CD4-positive, alpha-beta T cell treated with Interleukin-6 for 4 hours (primary cell): ENCODE measurements around the gene TPSB2.
A peak's percentile ranks its signal among the peaks of the same experiment; 100 is the strongest.

Experiments
- DNase-seq: peaks from one replicate; pipeline ENCODE4 v3.0.0-alpha.2; 2020; ENCODE audit warnings: mixed read lengths

TPSB2 gene

DNA sequence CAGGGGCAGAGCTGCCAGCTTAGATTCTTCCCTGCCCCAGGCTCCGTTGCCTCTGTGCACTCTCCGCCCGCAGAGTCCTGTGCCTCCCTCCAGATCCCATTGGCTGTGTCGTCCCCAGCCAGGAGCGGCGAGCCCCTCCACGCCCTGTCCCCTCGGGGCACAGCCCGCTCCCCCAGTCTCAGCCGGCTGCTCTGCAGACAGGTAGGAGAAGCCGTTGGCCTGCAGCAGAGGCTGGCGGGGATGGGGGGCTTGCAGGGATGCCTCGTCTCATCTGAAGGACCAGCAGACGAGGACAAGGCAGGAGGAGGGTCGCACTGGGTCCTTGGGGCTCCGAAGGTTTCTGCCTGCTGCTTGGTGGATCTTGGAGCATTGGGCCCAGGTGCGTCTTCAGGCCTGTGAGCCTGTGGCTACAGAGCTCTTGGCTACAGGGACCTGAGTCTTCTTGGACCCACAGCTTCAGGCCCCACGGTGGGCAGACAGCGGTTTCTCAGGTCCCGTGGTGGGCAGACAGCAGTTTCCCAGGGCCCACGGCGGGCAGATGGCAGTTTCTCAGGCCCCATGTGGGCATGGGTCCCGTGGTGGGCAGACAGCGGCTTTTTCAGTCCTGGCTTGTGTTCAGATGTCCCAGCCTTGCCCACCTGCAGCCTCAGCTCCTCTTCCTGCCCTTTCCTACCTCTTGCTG, 10.9 kb downstream of the TPSB2 start:
- no peak for DNase-seq

DNA sequence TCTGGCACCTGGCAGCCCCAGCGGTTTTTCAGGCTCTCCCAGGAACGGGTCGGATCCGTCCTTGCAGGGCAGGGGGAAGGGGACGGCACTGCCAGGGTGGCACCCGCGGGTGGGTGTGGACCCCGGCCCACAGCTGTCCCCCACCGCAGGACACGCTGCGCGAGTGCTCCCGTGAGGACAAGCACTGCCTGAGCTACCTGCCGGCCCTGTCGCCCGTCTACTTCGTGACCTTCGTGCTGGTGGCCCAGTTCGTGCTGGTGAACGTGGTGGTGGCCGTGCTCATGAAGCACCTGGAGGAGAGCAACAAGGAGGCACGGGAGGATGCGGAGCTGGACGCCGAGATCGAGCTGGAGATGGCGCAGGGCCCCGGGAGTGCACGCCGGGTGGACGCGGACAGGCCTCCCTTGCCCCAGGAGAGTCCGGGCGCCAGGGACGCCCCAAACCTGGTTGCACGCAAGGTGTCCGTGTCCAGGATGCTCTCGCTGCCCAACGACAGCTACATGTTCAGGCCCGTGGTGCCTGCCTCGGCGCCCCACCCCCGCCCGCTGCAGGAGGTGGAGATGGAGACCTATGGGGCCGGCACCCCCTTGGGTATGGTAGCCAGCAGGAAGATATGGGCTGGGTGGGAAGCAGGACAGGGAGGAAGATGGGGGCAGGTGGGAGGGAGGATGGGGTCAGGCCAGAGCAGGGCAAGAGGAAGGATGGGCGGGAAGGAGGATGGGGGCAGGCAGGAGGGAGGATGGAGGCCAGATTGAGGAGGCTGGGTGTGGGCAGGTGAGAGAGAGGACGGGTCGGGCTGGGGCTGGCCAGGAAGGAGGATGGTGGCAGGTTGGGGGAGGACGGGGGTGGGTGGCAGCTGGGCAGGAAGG, 11.7 kb downstream of the TPSB2 start:
- no peak for DNase-seq

DNA sequence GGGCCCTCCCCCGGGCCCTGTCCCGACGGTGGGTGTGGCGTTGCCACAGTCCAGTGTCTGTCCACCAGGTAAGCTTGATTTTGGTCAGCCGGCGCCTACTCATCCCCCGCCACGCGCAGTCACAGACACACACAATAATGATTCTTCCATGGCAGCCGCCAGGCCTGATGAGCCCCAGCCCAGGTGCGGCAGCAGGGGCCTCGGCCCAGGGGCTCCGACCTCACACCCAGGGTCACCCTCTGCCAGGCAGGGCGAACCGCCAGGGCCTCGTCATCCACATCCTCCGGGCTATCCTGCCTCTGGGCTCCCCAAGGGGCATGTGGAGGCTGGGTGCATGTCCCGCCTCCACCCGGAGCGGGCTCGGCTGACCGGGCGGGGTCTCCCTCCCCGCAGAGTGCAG, 12.5 kb downstream of the TPSB2 start:
- DNase-seq: no peak

DNA sequence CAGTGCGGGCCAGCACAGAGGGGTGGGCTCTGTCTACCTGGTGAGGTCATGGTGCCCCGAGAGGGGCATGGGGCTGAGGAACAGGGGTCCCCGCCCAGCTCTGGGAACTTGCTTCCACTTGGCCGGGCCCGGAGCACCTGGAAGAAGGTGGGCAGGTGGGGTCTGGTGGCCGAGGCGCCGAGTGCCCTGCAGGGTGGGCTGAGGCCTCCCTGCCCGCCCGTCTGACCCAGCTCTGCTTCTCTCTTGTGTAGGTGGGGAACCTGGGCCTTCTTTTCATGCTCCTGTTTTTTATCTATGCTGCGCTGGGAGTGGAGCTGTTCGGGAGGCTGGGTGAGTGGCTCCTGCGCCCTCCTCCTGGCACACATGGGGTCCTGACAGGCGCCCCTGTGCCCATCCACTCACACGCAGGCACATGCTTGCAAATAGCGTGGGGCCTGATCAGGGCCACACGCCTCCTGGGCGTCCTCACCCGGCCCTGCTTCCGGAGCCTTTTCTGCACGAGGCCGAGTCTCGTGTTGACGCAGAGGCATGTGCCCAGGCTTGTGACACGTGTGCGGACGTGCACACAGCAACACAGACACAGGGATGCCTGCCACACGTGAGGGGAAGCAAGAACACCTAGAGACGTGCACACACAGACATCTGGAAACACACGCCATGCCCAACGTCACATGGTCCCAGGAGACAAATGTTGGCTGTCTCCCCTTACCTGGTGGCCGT, 13.1 kb downstream of the TPSB2 start:
- no peak for DNase-seq

DNA sequence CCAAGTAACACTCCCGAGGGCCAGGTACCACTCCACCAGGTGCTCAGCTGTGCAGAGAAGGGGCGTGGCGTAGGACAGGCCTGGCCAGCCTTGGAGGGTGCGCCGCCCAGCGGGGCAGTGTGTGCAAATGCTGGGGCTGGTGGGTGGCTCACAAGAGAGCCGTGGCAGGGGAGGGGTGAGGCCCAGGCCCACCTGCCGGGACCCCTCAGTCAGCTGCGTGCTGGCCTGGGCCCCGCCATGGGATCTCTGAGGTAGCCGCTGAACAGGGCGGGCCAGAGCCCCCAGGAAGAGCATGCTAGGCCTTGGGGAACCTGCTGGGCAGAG, 13.7 kb downstream of the TPSB2 start:
- DNase-seq: no peak

DNA sequence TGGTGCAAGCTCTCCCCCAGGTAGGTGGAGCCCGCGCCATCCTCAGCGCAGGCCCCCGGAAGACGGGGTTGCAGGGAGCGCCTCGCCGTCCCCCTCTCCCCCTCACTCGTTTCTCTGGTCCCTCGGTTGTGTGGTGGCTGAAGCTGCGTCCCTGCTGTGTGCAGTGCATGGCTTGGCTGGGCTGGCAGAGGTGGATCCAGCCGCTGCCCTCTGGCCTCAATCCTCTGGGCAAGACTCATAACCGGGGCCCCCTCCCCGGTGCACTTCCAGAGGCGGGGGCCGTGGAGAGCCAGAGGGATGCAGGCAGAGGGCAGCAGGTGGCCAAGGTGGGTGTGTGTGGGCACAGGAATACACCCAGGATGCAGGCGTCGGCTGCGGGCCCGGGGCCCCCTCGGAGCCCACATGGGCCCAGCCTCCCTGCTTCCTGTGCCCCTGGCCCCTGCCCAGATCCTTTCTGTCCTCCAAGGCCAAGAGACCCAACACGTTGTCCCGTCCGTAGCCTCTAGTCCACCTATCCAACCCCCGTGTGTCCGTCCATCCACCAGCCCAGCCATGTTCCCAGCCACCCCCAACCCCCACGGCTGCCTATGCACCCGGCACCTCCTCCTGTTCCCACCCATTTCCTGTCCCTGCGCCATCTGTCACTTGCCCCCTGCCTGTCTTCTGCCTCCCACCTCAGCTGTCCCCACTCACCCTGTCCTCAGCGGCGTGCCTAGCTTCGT, 14.2 kb downstream of the TPSB2 start:
- no peak for DNase-seq

DNA sequence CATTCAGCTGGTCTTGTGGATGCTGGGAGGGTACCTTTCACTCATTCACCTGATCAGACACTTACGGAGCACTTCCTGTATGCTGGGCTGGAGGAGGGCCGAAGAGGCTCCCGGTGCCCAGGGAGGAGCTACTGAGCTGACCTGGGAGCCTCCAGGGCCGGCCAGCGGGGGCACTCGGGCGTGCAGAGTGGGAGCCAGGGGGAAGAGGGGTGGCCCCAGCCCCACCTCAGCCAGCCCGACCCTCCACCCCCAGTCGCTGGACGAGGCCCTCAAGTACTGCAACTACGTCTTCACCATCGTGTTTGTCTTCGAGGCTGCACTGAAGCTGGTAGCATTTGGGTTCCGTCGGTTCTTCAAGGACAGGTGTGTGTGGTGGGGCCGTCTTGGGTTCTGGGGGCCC, 15.3 kb downstream of the TPSB2 start:
- no peak for DNase-seq

DNA sequence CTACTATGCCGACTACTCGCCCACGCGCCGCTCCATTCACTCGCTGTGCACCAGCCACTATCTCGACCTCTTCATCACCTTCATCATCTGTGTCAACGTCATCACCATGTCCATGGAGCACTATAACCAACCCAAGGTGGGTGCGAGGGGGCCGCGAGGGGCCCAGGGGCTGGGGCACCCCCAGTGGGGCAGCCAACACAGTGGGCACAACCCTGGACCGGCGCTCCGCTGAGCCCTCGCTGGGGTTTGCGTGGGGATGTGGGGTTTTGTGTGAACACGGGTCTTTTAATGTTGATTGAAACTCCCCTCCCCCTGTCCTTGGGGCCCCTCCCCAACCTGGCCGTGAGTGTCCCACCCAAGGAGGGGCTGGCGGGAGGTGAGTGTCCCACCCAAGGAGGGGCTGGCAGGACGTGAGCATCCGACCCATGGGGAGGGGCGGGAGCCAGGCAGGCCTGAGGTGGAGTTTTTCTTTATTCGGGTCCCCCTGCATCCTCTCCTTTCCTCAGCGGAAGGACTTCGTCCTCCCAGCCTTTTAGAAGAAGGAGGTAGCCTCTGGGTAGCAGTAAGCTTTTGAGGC, 16.1 kb downstream of the TPSB2 start:
- DNase-seq: no peak

DNA sequence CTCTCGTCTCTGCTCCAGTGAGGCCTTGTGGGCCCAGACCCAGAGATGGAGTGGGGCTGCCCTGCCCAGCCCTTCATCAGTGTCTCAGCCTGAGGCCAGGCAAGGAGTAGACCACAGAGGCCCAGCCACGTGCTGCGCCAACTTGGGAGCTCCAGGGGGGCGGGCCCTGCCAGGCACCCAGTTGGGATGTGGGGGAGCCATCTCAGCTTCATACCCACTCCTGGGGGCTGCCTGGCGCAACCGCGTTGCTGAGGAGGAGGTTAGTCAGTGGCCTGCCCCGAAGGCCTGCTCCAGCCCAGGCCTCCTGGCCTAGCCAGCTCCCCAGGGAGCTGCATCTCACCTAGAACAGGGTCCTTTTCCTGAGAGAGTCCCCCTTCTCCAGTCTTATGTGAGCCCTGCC, 16.8 kb downstream of the TPSB2 start:
- DNase-seq: no peak

DNA sequence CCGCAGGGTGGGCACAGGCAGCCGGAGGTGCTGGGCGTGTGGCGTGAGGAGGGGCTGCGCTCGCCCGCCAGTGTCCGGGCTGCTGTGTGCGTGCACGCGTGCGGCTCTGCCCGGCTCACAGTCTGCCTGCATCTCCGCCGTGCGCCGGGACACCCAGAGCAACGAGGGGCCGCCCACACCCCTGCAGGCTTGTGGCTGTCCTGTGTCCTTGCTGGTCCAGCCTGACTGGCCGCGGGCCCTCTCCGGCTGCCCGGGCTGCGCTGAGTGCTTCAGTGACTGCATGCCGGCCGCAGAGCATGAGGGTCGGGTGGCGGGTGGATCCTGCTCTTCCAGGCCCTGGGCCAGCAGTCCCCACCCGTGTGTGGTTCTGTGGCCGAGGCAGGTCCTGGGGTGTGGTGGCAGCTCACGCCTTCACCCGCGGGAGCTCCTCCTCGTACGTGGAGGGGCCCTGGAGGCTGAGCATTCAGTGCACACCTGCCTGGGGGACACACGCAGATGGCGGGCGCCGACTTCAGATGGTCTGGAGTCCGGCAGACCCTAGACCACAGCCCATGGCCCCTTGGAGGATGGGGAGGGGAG, 17.3 kb downstream of the TPSB2 start:
- DNase-seq: no peak

DNA sequence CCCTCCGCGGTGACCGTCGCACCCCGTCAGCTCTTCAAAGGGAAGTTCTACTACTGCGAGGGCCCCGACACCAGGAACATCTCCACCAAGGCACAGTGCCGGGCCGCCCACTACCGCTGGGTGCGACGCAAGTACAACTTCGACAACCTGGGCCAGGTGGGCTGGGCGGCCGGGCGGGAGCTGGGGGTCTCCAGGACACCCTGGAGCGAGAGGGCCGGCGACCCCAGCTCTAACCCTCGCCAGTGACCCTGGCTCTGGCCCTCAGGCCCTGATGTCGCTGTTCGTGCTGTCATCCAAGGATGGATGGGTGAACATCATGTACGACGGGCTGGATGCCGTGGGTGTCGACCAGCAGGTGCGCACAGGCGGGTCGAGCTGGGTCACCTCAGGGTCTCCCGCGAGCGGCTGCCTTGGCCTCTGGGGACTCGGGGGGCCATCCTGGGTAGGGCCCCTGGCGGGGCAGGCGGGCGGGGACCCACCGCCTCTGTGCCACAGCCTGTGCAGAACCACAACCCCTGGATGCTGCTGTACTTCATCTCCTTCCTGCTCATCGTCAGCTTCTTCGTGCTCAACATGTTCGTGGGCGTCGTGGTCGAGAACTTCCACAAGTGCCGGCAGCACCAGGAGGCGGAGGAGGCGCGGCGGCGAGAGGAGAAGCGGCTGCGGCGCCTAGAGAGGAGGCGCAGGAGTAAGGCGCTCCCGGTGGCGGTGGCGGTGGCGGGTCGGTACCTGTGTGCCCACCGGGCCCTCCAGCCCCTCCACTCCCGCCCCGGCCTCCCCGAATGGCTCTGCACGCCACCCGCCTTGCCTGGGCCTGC, 18.3 kb downstream of the TPSB2 start:
- DNase-seq: no peak

DNA sequence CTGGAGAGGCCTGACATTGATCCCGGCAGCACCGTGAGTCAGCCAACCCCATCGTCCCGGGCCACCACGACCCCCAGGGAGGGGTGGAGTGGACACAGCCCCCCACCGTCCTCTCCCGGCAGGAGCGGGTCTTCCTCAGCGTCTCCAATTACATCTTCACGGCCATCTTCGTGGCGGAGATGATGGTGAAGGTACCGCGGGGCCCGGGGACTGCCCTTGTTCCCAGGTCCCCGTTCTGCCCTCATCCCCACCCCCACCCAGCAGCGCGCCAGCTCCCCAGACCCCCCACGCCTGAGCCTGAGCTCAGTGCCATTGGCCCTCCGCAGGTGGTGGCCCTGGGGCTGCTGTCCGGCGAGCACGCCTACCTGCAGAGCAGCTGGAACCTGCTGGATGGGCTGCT, 19.5 kb downstream of the TPSB2 start:
- DNase-seq: no peak

DNA sequence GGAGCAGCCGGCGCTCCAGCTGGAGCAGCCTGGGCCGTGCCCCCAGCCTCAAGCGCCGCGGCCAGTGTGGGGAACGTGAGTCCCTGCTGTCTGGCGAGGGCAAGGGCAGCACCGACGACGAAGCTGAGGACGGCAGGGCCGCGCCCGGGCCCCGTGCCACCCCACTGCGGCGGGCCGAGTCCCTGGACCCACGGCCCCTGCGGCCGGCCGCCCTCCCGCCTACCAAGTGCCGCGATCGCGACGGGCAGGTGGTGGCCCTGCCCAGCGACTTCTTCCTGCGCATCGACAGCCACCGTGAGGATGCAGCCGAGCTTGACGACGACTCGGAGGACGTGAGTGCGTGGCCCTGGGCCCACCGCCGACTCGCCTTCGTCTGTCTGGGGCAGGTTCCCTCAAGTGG, 20.9 kb downstream of the TPSB2 start:
- no peak for DNase-seq

DNA sequence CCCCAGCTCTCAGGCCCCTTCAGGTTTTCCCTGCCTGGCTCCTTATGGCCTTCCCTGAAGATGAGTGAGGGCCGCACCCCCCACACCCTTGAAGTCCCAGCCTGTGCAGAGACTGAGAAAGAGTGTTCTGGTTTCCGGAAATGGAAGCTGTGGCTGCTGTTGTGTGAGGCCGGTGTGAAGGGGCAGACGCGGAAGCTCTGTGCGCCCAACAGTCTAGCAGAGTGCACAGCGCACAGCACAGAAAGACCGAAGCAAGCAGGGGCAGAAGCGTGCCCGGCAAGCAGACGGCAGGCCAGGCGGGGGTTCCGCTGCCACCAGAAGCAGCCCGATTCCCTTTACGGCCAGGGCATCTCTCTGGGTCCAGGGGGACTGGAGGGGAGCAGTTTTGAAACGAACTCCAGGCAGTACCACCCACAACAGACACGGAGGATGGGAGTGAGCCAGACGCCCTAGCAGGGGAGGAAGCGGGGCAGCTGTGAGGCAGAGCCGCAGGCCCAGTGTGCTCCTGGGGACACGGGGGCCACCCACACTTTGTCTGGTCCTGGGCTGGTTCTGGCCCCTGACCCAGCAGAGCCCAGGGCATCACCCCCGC, 21.6 kb downstream of the TPSB2 start:
- DNase-seq: peak; percentile 35

DNA sequence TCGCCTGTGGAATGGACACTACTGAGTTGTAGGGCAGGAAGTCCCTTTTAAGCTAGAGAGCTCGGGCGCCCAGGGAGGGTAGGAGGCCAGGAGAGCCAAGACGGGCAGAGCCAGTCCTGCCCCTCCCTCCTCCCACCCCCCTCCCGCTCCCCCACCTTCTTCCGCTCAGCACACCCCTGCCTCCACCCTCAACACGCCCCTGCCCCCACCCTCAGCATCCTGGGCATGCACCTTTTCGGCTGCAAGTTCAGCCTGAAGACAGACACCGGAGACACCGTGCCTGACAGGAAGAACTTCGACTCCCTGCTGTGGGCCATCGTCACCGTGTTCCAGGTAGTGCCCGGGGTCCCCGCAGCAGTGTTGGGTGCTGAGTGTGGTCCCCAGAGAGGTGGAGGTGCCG, 23.2 kb downstream of the TPSB2 start:
- DNase-seq: peak; percentile 46

DNA sequence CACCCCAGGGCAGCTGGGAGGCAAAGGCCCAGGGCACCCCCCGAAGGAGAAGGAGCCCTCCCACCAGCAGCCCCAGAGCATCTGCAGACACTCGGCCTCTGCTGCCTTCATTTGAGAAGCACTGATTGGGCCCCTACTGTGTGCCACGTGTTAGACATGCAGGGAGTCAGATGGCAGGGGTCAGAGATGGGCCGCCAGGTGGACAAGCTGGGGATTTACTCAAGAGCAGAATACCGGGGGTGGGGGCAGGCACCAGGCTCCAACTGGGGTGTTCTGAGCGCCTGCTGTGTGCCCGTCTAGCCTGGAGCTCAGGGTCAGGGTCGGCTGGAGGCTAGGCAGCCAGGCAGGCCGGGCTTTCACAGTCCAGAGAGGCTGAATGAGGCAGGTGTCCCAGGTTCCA, 23.7 kb downstream of the TPSB2 start:
- DNase-seq: no peak

DNA sequence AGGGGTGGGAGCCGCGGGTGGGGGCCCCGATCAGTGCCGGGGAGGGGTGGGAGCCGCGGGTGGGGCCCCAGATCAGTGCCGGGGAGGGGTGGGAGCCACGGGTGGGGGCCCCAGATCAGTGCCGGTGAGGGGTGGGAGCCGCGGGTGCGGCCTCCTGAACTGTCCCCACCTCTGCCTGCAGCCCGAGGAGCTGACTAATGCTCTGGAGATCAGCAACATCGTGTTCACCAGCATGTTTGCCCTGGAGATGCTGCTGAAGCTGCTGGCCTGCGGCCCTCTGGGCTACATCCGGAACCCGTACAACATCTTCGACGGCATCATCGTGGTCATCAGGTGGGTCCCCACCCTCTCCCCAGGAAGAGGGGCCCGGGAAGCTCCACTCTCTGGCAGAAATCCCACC, 25.1 kb downstream of the TPSB2 start:
- DNase-seq: no peak

DNA sequence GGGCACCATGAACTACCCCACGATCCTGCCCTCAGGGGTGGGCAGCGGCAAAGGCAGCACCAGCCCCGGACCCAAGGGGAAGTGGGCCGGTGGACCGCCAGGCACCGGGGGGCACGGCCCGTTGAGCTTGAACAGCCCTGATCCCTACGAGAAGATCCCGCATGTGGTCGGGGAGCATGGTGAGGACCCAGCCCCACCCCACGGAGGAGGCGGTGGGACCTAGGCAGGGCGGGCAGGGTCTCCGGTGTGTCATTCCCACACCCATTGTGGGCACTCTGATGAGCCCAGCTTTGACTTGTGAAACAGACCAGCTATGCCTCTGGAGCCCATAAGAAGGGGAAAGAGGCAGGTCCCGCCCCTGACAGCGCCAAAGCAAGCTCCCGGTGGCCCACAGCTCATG, 27.7 kb downstream of the TPSB2 start:
- DNase-seq: no peak

DNA sequence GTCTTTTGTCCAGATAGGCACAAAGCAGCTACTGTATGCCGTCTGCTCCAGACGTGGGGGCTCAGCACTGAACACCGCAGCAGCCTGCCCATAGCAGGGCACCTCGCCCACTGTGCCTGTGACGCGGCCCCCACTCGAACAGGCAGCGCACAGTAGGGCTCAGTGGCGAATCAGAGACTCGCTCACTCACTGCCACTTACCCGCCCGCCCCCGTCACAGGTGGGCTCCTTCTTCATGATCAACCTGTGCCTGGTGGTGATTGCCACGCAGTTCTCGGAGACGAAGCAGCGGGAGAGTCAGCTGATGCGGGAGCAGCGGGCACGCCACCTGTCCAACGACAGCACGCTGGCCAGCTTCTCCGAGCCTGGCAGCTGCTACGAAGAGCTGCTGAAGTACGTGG, 28.5 kb downstream of the TPSB2 start:
- DNase-seq: no peak

DNA sequence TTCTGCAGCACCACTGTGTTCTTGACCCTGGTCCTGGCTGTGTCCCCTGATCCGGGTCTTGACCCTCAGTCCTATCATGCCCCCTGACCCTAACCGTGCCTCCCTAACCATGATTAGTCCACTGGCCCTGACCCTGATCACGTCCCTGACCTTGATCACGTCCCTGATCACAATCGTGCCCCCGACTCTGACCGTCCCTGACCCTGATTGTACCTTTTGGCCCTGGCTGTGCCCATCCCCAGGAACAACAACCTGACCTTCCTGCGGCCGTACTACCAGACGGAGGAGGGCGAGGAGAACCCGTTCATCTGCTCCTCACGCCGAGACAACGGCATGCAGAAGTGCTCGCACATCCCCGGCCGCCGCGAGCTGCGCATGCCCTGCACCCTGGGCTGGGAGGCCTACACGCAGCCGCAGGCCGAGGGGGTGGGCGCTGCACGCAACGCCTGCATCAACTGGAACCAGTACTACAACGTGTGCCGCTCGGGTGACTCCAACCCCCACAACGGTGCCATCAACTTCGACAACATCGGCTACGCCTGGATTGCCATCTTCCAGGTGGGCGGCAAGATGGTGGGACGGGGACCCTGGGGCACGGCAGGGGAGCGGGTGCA, 29.9 kb downstream of the TPSB2 start:
- no peak for DNase-seq
